Activated naive CD4-positive, alpha-beta T cell treated with anti-CD3 and anti-CD28 coated beads, Interleukin-2, amount 50 U/mL, for 24 hours (primary cell): ENCODE data around the gene THYN1.

Experiments used
- H3K27ac Mint-ChIP-seq: one replicate; pipeline ENCODE4 v1.8.0; 2021; ENCODE audit warnings: mild to moderate bottlenecking, mixed read lengths
- H3K27me3 Mint-ChIP-seq: one replicate; pipeline ENCODE4 v1.8.0; 2021; ENCODE audit warnings: mixed read lengths
- H3K36me3 Mint-ChIP-seq: one replicate; pipeline ENCODE4 v1.8.0; 2021; ENCODE audit warnings: mixed read lengths
- H3K4me1 Mint-ChIP-seq: one replicate; pipeline ENCODE4 v1.8.0; 2021; ENCODE audit warnings: mixed read lengths
- H3K4me3 Mint-ChIP-seq: one replicate; pipeline ENCODE4 v1.8.0; 2021; ENCODE audit warnings: mild to moderate bottlenecking, mixed read lengths
- H3K9me3 Mint-ChIP-seq: one replicate; pipeline ENCODE4 v1.8.0; 2021; ENCODE audit warnings: mixed read lengths

The THYN1 gene

GRCh38 chr11:134278356-134278755, 25.2 kb upstream of the THYN1 start:
- no peak overlapping the region for H3K27ac Mint-ChIP-seq
- peaks cover 32% of the 10 kb centered on the region for H3K4me1 Mint-ChIP-seq
- peaks cover 3% of the 10 kb centered on the region for H3K36me3 Mint-ChIP-seq
- H3K9me3 Mint-ChIP-seq, result no peaks in the 10 kb centered on the region
- peaks cover 3% of the 10 kb centered on the region for H3K27me3 Mint-ChIP-seq
- no peak overlapping the region for H3K4me3 Mint-ChIP-seq

GRCh38 chr11:134277183-134278001, 24.2 kb upstream of the THYN1 start:
- Mint-ChIP-seq H3K4me1 (peaks cover 40% of the 10 kb centered on the region), H3K36me3 (peaks cover 3% of the 10 kb centered on the region), H3K27me3 (peaks cover 3% of the 10 kb centered on the region), H3K4me3 (peak overlapping the region; percentile 89), H3K9me3 (no peaks in the 10 kb centered on the region), H3K27ac (peak overlapping the region; percentile 74)

GRCh38 chr11:134276396-134277182, 23.4 kb upstream of the THYN1 start:
- peak overlapping the region; percentile 89 for H3K27ac Mint-ChIP-seq
- peaks cover 44% of the 10 kb centered on the region for H3K4me1 Mint-ChIP-seq
- no peaks in the 10 kb centered on the region for H3K9me3 Mint-ChIP-seq
- H3K36me3 Mint-ChIP-seq, result peaks cover 3% of the 10 kb centered on the region
- H3K27me3 Mint-ChIP-seq, result peaks cover 3% of the 10 kb centered on the region
- H3K4me3 Mint-ChIP-seq, result peak overlapping the region; percentile 92

- Mint-ChIP-seq H3K4me3 (peak within 1 kb of the TSS; percentile 92), H3K36me3 (peaks cover 3% of the 10 kb centered on the region), H3K27me3 (peaks cover 3% of the 10 kb centered on the region), H3K4me1 (peaks cover 52% of the 10 kb centered on the region), H3K9me3 (no peaks in the 10 kb centered on the region), H3K27ac (peak within 1 kb of the TSS; percentile 89)
Observed at GRCh38 chr11:134275534-134276395, 22.6 kb upstream of the THYN1 start, which contains the start of gene GLB1L3. Gene GLB1L3, plus strand, starts transcription at chr11:134276379. Its CDS starts 362 bp downstream, at chr11:134276741.

- H3K9me3 Mint-ChIP-seq, result no peaks in the 10 kb centered on the region
- H3K4me3 Mint-ChIP-seq, result peak overlapping the region; percentile 92
- peaks cover 3% of the 10 kb centered on the region for H3K36me3 Mint-ChIP-seq
- H3K27me3 Mint-ChIP-seq, result peaks cover 3% of the 10 kb centered on the region
- H3K4me1 Mint-ChIP-seq, result peaks cover 58% of the 10 kb centered on the region
- H3K27ac Mint-ChIP-seq, result peak overlapping the region; percentile 89
Observed at GRCh38 chr11:134275188-134275533, 22.0 kb upstream of the THYN1 start.

GRCh38 chr11:134273317-134273712, 20.2 kb upstream of the THYN1 start:
- no peak overlapping the region for H3K4me3 Mint-ChIP-seq
- H3K27me3 Mint-ChIP-seq, result peaks cover 3% of the 10 kb centered on the region
- H3K9me3 Mint-ChIP-seq, result no peaks in the 10 kb centered on the region
- H3K27ac Mint-ChIP-seq, result no peak overlapping the region
- H3K36me3 Mint-ChIP-seq, result no peaks in the 10 kb centered on the region
- H3K4me1 Mint-ChIP-seq, result peaks cover 60% of the 10 kb centered on the region

- peak overlapping the region; percentile 30 for H3K27ac Mint-ChIP-seq
- peaks cover 60% of the 10 kb centered on the region for H3K4me1 Mint-ChIP-seq
- H3K27me3 Mint-ChIP-seq, result peaks cover 3% of the 10 kb centered on the region
- no peaks in the 10 kb centered on the region for H3K36me3 Mint-ChIP-seq
- H3K9me3 Mint-ChIP-seq, result no peaks in the 10 kb centered on the region
- no peak overlapping the region for H3K4me3 Mint-ChIP-seq
Observed at GRCh38 chr11:134272381-134273316, 19.5 kb upstream of the THYN1 start.

GRCh38 chr11:134271978-134272377, 18.8 kb upstream of the THYN1 start:
- Mint-ChIP-seq H3K27me3 (no peaks in the 10 kb centered on the region), H3K4me1 (peaks cover 56% of the 10 kb centered on the region), H3K4me3 (no peak overlapping the region), H3K36me3 (no peaks in the 10 kb centered on the region), H3K9me3 (no peaks in the 10 kb centered on the region), H3K27ac (no peak overlapping the region)

GRCh38 chr11:134270250-134270714, 17.1 kb upstream of the THYN1 start:
- Mint-ChIP-seq H3K4me3 (no peak overlapping the region), H3K36me3 (no peaks in the 10 kb centered on the region), H3K27ac (no peak overlapping the region), H3K9me3 (no peaks in the 10 kb centered on the region), H3K27me3 (no peaks in the 10 kb centered on the region), H3K4me1 (peaks cover 52% of the 10 kb centered on the region)

- Mint-ChIP-seq H3K36me3 (peaks cover 2% of the 10 kb centered on the region), H3K4me1 (peaks cover 30% of the 10 kb centered on the region), H3K9me3 (no peaks in the 10 kb centered on the region), H3K27ac (peak overlapping the region; percentile 6), H3K4me3 (no peak overlapping the region), H3K27me3 (no peaks in the 10 kb centered on the region)
Observed at GRCh38 chr11:134267966-134268365, 14.8 kb upstream of the THYN1 start.

- no peak overlapping the region for H3K4me3 Mint-ChIP-seq
- H3K4me1 Mint-ChIP-seq, result peaks cover 25% of the 10 kb centered on the region
- H3K9me3 Mint-ChIP-seq, result no peaks in the 10 kb centered on the region
- H3K27me3 Mint-ChIP-seq, result no peaks in the 10 kb centered on the region
- no peak overlapping the region for H3K27ac Mint-ChIP-seq
- H3K36me3 Mint-ChIP-seq, result peaks cover 2% of the 10 kb centered on the region
Observed at GRCh38 chr11:134267461-134267860, 14.3 kb upstream of the THYN1 start.

- H3K4me1 Mint-ChIP-seq, result peaks cover 22% of the 10 kb centered on the region
- no peak overlapping the region for H3K4me3 Mint-ChIP-seq
- no peak overlapping the region for H3K27ac Mint-ChIP-seq
- H3K36me3 Mint-ChIP-seq, result peaks cover 2% of the 10 kb centered on the region
- no peaks in the 10 kb centered on the region for H3K27me3 Mint-ChIP-seq
- H3K9me3 Mint-ChIP-seq, result no peaks in the 10 kb centered on the region
Observed at GRCh38 chr11:134266841-134267251, 13.7 kb upstream of the THYN1 start.

- Mint-ChIP-seq H3K4me3 (no peak overlapping the region), H3K4me1 (peaks cover 19% of the 10 kb centered on the region), H3K27me3 (no peaks in the 10 kb centered on the region), H3K9me3 (no peaks in the 10 kb centered on the region), H3K36me3 (peaks cover 2% of the 10 kb centered on the region), H3K27ac (no peak overlapping the region)
Observed at GRCh38 chr11:134266440-134266839, 13.3 kb upstream of the THYN1 start.

- Mint-ChIP-seq H3K4me1 (peaks cover 6% of the 10 kb centered on the region), H3K27ac (no peak overlapping the region), H3K4me3 (no peak overlapping the region), H3K9me3 (no peaks in the 10 kb centered on the region), H3K36me3 (peaks cover 2% of the 10 kb centered on the region), H3K27me3 (no peaks in the 10 kb centered on the region)
Observed at GRCh38 chr11:134264966-134265764, 12.0 kb upstream of the THYN1 start.
